ENCODE measurements around the gene OR10A4. TPM values are rescaled to one million over a fixed set of nuclear protein-coding genes. Genes with fewer than 3 reads are reported as not detected.
"Not testable (repeated sequence)": the region's sequence is repeated elsewhere in the genome, so short reads cannot be mapped to it uniquely, and the experiment has no call there.

OR10A4 gene
- total and polyA plus RNA-seq, 9 of the 15 experiments (the other 6 are each of a cell fraction or from before 2014, with no cell fraction given), result not detected

DNA sequence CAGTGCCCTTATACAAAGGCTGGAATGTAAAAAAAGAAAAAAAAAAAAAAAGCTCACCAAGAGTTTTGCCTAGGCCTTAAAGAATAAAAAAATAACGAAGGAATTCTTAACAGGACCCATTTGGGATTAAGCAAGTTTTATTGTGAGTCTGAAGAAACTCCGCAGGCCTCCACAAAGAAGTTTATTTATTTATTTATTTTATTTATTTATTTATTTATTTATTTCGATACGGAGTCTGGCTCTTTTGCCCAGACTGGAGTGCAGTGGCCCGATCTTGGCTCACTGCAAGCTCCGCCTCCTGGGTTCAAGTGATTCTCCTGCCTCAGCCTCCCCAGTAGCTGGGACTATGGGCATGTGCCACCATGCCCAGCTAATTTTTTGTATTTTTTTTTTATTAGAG is 21.6 kb upstream of the OR10A4 start:
- DNase-seq (ENCODE audit: extremely low read depth in 1 of 4, low spot score in 3 of 4); FAIRE-seq; H3K27me3 ChIP-seq (ENCODE audit: control insufficient read depth in 2 of 2, insufficient read depth in 2 of 2, low read length in 2 of 2); intact Hi-C loops (cut with micrococcal nuclease); H3K4me3 ChIP-seq; H3K4me1 ChIP-seq (replicated peaks in 1 of 2; ENCODE audit: control insufficient read depth in 2 of 2, insufficient read depth in 2 of 2, low read length in 2 of 2); H3K36me3 ChIP-seq (ENCODE audit: control insufficient read depth, insufficient read depth, low read length); H3K4me2 ChIP-seq (ENCODE audit: insufficient read depth, low read length); BruUV-seq (replicated peaks); H2AFZ ChIP-seq (ENCODE audit: low read depth, low read length); H3K9me1 ChIP-seq (ENCODE audit: control insufficient read depth, insufficient read depth, low read length); H4K20me1 ChIP-seq (replicated peaks; ENCODE audit: control insufficient read depth, insufficient read depth, low read length); H3K27ac ChIP-seq (ENCODE audit: extremely low read depth, low read depth, low read length); H3K79me2 ChIP-seq (ENCODE audit: control insufficient read depth, insufficient read depth, low read length); H3K9ac ChIP-seq (ENCODE audit: insufficient read depth in 1 of 2, low read depth in 2 of 2, low read length in 2 of 2); H3K9me3 ChIP-seq (replicated peaks; ENCODE audit: control insufficient read depth, insufficient read depth, low read depth, low read length); POLR2A ChIA-PET; in situ Hi-C loops (cut with MboI); CTCF ChIA-PET (ENCODE audit: low intra/inter-chr PET ratio); ATAC-seq: not testable (repeated sequence)
- 35% methylated on average over 5 of the region's 6 CpGs for WGBS (ENCODE audit: insufficient coverage, low coverage, missing lambda C conversion rate)

DNA sequence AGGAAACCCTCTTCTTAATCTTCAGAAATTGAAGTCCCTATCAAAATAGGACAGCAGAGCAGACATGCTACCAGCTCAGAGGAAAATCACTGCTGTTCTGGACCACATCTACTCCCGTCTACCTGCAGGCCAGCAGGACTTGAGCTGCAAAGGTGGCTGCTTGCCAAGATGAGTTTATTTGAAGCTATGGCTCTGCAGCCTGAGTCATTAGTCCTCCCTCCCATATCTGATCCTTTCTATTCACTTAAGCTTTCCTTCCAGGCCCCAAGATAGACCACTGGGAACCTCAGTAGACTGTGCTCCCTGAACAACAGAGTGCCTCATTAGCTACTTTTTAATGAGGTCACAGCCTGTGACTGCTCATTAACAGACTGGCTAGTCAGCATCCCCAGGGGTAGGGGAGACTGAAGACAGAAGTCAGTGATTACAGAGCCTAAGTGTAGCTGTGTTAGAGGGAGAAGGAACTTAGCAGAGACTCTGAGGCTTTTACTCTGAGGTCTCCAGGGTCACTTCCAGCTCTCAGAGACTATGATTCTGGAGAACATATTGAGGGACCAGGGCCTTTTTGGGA is 20.4 kb upstream of the OR10A4 start:
- DNase-seq (ENCODE audit: extremely low read depth in 1 of 4, low spot score in 3 of 4) (peak in 1 of 4 experiments; percentile 20), FAIRE-seq (no peak), ATAC-seq (no peak)
- no peak overlapping the region for H2AFZ ChIP-seq (ENCODE audit: low read depth, low read length)
- H3K9me1 ChIP-seq (ENCODE audit: control insufficient read depth, insufficient read depth, low read length), result no peaks in the 10 kb centered on the region
- H3K36me3 ChIP-seq (ENCODE audit: control insufficient read depth, insufficient read depth, low read length), result no peaks in the 10 kb centered on the region
- H3K4me1 ChIP-seq (replicated peaks in 1 of 2; ENCODE audit: control insufficient read depth in 2 of 2, insufficient read depth in 2 of 2, low read length in 2 of 2), result no peaks in the 10 kb centered on the region
- CTCF ChIA-PET (ENCODE audit: low intra/inter-chr PET ratio), result no interaction called here
- in situ Hi-C loops (cut with MboI) (no loop called here), intact Hi-C loops (cut with micrococcal nuclease) (no loop called here)
- POLR2A ChIA-PET, result interaction anchor here (1.2 kb wide), 1 partner anchor 12 kb away, joined by 3 read pairs; no protein-coding TSS in a partner anchor
- no peaks in the 10 kb centered on the region for H3K27me3 ChIP-seq (ENCODE audit: control insufficient read depth in 2 of 2, insufficient read depth in 2 of 2, low read length in 2 of 2)
- H3K9me3 ChIP-seq (replicated peaks; ENCODE audit: control insufficient read depth, insufficient read depth, low read depth, low read length), result no peaks in the 10 kb centered on the region
- no TSS peak for BruUV-seq (replicated peaks)
- H3K27ac ChIP-seq (ENCODE audit: extremely low read depth, low read depth, low read length), result no peak overlapping the region
- WGBS (ENCODE audit: insufficient coverage, low coverage, missing lambda C conversion rate), result 0% methylated on average over 1 of the region's 1 CpG
- H3K79me2 ChIP-seq (ENCODE audit: control insufficient read depth, insufficient read depth, low read length), result no peaks in the 10 kb centered on the region
- peak; percentile 65 for TF ChIP-seq NFIC (IDR thresholded peaks at IDR 0.05)
- TF ChIP-seq ZNF766 (CRISPR knock-in tag; conservative IDR thresholded peaks at IDR 0.05), result peak; percentile 49; the same call in 1 of the 2 replicates
- peak; percentile 69; the same call in 1 of the 2 replicates for TF ChIP-seq ZNF263 (CRISPR knock-in tag; IDR thresholded peaks at IDR 0.05; ENCODE audit: borderline replicate concordance)
- 0 out of 2 replicates have a peak, but pooled peaks have one; percentile 23 for TF ChIP-seq FOSL1 (tag; conservative IDR thresholded peaks at IDR 0.05)
- no peak for TF ChIP-seq DMBX1 (CRISPR knock-in tag; IDR thresholded peaks at IDR 0.05; ENCODE audit: borderline replicate concordance)
- H3K9ac ChIP-seq (ENCODE audit: insufficient read depth in 1 of 2, low read depth in 2 of 2, low read length in 2 of 2), result no peak overlapping the region
- no peak overlapping the region for H3K4me3 ChIP-seq
- no peaks in the 10 kb centered on the region for H4K20me1 ChIP-seq (replicated peaks; ENCODE audit: control insufficient read depth, insufficient read depth, low read length)
- no peak overlapping the region for H3K4me2 ChIP-seq (ENCODE audit: insufficient read depth, low read length)
